Measurements from ENCODE around the gene DVL2. TPM values are rescaled to one million over a fixed set of nuclear protein-coding genes. Genes with fewer than 3 reads are reported as not detected.
A peak's percentile ranks its signal among the peaks of the same experiment; 100 is the strongest.

Gene DVL2
- total RNA-seq, 3 donors from 2014 or later = 33.4 to 52.0 (median 36.0) TPM

DNA sequence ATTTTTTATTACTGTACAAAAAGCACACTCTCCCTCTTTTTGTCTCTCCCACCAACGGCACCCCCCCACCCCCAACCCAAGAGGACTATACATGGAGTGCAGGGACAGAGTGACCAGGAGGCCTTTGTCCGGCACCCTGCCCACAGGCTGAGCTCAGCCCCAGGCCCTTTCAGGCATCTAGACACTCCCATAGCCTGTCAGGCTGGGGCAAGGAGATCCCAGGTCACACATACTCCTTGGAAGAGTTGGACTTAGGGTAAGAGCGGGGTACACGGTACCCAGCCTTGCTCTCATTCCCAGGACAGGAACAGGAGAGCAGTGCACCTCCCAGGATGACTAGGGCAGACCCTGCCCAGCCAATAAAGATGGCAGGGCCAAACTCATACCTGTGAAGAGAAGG lies 25.8 kb upstream of the DVL2 start:
- TF ChIP-seq, protein P1, sequence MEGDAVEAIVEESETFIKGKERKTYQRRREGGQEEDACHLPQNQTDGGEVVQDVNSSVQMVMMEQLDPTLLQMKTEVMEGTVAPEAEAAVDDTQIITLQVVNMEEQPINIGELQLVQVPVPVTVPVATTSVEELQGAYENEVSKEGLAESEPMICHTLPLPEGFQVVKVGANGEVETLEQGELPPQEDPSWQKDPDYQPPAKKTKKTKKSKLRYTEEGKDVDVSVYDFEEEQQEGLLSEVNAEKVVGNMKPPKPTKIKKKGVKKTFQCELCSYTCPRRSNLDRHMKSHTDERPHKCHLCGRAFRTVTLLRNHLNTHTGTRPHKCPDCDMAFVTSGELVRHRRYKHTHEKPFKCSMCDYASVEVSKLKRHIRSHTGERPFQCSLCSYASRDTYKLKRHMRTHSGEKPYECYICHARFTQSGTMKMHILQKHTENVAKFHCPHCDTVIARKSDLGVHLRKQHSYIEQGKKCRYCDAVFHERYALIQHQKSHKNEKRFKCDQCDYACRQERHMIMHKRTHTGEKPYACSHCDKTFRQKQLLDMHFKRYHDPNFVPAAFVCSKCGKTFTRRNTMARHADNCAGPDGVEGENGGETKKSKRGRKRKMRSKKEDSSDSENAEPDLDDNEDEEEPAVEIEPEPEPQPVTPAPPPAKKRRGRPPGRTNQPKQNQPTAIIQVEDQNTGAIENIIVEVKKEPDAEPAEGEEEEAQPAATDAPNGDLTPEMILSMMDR (IDR thresholded peaks at IDR 0.05) = no peak
- ATAC-seq (no peak), DNase-seq (peak in 1 of 3 donors; percentile 51)
- Histone ChIP-seq H3K9me3 (no peaks in the 10 kb centered on the region), H3K4me3 (peak overlapping the region; percentile 67), H3K36me3 (ENCODE audit: low read depth) (no peaks in the 10 kb centered on the region), H3K4me1 (ENCODE audit: low read depth) (peaks cover 29% of the 10 kb centered on the region)
- intact Hi-C loops (cut with DNase I, micrococcal nuclease) = no loop called here

DNA sequence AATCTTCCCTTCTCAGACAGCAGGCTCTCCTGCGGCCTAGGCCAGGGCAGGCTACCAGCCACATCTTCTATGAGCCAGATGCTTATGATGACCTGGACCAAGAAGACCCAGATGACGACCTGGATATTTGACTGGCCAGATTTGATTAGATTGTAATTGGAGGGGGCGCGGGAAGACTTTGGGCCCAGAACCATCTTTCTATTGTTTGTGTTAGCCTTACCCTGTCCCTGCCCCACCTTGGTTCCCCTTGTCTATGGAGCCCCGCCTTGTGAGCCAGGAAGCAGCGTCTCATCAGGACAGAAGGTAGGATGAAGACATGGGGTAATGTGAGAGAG lies 25.2 kb upstream of the DVL2 start:
- TF ChIP-seq, protein P1 (IDR thresholded peaks at IDR 0.05) = no peak
- ATAC-seq (no peak), DNase-seq (peak in 2 of 3 donors; percentile 40 to 51)
- Histone ChIP-seq H3K36me3 (ENCODE audit: low read depth) (no peaks in the 10 kb centered on the region), H3K4me1 (ENCODE audit: low read depth) (peaks cover 29% of the 10 kb centered on the region), H3K4me3 (no peak overlapping the region), H3K9me3 (no peaks in the 10 kb centered on the region)
- intact Hi-C loops (cut with DNase I, micrococcal nuclease) = no loop called here

DNA sequence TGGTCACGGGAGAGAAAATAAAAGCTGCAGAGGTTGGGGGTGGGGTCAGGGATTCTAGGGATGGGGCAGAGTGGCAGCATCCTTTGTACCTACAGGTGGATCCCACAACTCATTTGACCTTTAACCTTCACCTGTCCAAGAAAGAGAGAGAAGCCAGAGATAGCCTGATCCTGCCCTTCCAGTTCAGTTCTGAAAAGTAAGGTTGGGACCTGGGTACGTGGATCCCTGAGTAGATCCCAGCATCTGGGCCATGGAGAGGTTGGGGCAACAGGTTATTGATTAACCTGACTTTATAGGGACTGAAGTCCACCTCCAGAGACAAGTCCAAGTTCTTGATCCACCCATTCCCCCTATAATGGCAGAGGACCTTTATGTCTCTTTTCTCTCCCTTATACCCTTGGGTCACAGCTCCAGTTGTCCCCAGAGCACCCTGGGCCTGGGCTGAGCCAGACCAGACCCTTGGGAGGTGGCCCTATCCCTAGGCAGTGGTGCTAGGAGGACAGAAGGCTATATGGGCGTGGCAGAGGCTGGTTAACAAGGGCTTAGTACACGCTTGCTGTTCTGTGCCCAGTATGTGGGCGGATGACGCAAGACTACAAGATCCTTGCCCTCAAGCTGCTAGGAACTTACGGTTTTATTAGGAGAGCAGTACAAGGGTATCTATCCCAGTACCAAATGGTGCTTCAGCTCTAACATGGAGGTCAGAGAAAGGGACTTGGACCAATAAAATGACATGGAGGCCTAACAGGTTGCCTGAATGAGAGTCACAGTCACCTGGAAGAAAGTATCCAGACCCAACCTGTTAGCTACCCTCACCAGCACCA lies 24.6 kb upstream of the DVL2 start:
- Histone ChIP-seq H3K36me3 (ENCODE audit: low read depth) (no peaks in the 10 kb centered on the region), H3K4me1 (ENCODE audit: low read depth) (peaks cover 23% of the 10 kb centered on the region), H3K9me3 (no peaks in the 10 kb centered on the region), H3K4me3 (no peak overlapping the region)
- DNase-seq (peak; percentile 83 to 89 (median 85)), ATAC-seq (peak; percentile 50)
- TF ChIP-seq, protein P1 (IDR thresholded peaks at IDR 0.05) = no peak
- intact Hi-C loops (cut with DNase I, micrococcal nuclease) = no loop called here

GRCh38 chr17:7256766-7257456 lies 22.6 kb upstream of the DVL2 start:
- no peak for ATAC-seq
- TF ChIP-seq, protein P1 (IDR thresholded peaks at IDR 0.05) = no peak
- no peak for DNase-seq
- Histone ChIP-seq H3K4me1 (ENCODE audit: low read depth) (peaks cover 30% of the 10 kb centered on the region), H3K9me3 (no peaks in the 10 kb centered on the region), H3K36me3 (ENCODE audit: low read depth) (no peaks in the 10 kb centered on the region), H3K4me3 (no peak overlapping the region)
- intact Hi-C loops (cut with DNase I, micrococcal nuclease) = no loop called here

DNA sequence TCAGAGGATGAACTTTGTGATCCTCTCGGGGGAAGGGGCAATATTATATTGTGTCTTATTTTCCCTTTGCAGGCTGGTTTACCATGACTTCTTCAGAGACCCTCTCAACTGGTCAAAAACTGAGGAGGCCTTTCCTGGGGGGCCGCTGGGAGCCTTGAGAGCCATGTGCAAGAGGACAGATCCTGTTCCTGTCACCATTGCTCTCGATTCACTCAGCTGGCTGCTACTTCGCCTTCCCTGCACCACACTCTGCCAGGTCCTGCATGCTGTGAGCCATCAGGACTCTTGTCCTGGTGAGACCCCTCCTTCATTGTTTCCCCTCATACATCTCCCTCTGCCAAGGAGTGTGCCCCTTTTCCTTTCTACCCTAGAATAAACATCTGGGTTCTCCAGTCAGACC lies 20.2 kb upstream of the DVL2 start:
- Histone ChIP-seq H3K36me3 (ENCODE audit: low read depth) (no peaks in the 10 kb centered on the region), H3K4me1 (ENCODE audit: low read depth) (peaks cover 37% of the 10 kb centered on the region)
- intact Hi-C loops (cut with DNase I, micrococcal nuclease) = no loop called here

More for the DNA sequence above, 20.2 kb upstream of the DVL2 start:
- ATAC-seq = no peak
- no peak overlapping the region for H3K4me3 ChIP-seq
- TF ChIP-seq, protein P1 (IDR thresholded peaks at IDR 0.05) = no peak
- H3K9me3 ChIP-seq = no peaks in the 10 kb centered on the region
- no peak for DNase-seq
